SJCRH30 (cell line): Measurements from ENCODE around the gene SLC43A1. TPM values are rescaled to one million over a fixed set of nuclear protein-coding genes. Genes with fewer than 3 reads are reported as not detected.
A peak's percentile ranks its signal among the peaks of the same experiment; 100 is the strongest.

Source experiments
- DNase-seq, 2 experiments: peaks; one replicate each; pipeline ENCODE4 v3.0.0-alpha.2; 2015 to 2020
- H3K27ac ChIP-seq: fragments of 250-450 bp; sonication (Bioruptor Pico); 2 replicates; pipeline ENCODE4 v1.5.1; 2020; ENCODE audit warnings: mild to moderate bottlenecking, moderate library complexity
- H3K27me3 ChIP-seq: fragments of 250-450 bp; sonication (Bioruptor Pico); 2 replicates; pipeline ENCODE4 v1.5.1; 2020; ENCODE audit warnings: mild to moderate bottlenecking, moderate library complexity
- H3K36me3 ChIP-seq: fragments of 250-450 bp; sonication (Bioruptor Pico); 2 replicates; pipeline ENCODE4 v1.5.1; 2020; ENCODE audit warnings: mild to moderate bottlenecking, moderate library complexity
- H3K4me1 ChIP-seq: fragments of 250-450 bp; sonication (Bioruptor Pico); 2 replicates; pipeline ENCODE4 v1.5.1; 2020; ENCODE audit warnings: mild to moderate bottlenecking, moderate library complexity
- H3K4me3 ChIP-seq: fragments of 250-450 bp; sonication (Bioruptor Pico); 2 replicates; pipeline ENCODE4 v1.5.1; 2020; ENCODE audit warnings: mild to moderate bottlenecking, moderate library complexity
- H3K9me3 ChIP-seq: fragments of 250-450 bp; sonication (Bioruptor Pico); replicated peaks from 2 replicates; pipeline ENCODE4 v1.5.1; 2020; ENCODE audit warnings: mild to moderate bottlenecking, moderate library complexity
- total RNA-seq: library from RNA; depleted of rRNA; stranded (reverse); fragments of >200 nt; shearing (Covaris generic); gene quantifications from 2 replicates; pipeline ENCODE4 v1.2.3, GENCODE V29; 2014

Gene SLC43A1
- total RNA-seq, 1 experiment from 2014 or later: 8.8 TPM

DNA sequence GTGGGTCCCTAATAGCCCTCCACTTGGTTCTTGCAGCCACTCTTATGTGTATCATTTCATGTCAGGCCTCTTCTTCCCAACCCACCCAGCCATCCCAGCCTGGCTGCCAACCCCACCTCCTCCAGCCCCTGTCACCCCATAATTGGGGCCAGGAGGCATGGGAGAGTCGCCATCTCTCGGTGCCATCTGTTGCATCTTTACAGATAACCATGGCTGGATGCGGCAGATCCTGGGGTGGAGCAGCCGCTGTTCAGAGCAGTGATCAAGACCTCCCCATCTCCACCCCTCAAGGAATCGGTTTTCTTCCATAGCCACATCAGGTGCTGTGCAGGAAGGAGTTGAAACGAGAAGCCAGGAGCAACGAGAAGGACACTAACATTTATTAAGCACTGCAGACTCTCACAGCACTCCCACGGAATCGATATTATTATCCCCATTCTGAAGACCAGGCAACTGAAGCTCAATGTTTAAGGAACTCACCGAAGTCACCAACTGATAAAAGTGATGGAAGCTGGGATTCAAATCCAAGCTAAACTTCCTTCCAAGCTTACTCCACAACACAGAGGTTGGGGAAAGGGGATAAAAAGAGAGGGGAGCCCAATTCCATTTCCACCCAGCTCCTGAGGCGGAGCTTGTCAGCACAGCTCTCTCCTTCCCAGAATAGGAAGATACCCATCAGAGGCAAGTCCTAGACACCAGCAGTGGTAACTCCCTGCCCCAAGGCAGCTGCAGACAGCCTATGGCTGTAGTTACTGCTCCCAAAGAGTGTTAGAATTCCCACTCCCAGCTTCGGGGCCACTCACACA, 2.7 kb downstream of the SLC43A1 start:
- Histone ChIP-seq H3K27ac (no peak overlapping the region), H3K4me3 (no peak overlapping the region), H3K27me3 (no peaks in the 10 kb centered on the region), H3K36me3 (no peaks in the 10 kb centered on the region), H3K9me3 (no peaks in the 10 kb centered on the region), H3K4me1 (no peaks in the 10 kb centered on the region; the same call in 1 of the 2 replicates)
- no peak for DNase-seq

DNA sequence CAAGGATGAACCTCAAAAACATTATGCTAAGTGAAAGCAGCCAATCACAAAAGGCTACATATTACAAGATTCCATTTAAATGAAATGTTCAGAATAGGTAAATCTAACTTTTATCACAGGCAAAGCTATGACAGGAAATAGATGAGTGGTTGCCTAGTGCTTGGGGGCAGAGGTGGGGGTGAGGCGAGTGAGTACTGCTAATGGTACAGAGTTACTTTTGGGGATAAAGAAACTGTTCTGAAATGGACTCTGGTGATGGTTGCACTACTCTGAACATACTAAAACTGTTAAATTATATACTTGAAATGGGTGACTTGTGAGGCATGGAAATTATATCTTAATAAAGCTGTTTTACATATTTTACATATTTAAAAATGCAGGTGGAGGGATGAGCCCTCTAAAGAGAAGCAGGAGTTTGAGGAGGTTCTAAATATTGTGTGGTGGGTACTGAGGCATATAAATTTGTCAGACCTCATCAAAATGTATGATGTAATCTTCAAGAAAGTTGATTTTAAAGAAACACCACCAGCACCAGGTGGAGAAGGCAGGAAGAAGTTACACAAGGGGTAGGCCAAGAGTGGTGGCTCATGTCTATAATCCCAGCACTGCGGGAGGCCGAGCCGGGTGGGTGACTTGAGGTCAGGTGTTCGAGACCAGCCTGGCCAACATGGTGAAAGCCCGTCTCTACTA, 3.6 kb downstream of the SLC43A1 start:
- H3K4me3 ChIP-seq: no peak overlapping the region
- no peak overlapping the region for H3K27ac ChIP-seq
- H3K36me3 ChIP-seq: no peaks in the 10 kb centered on the region
- no peak for DNase-seq
- H3K9me3 ChIP-seq: no peaks in the 10 kb centered on the region
- no peaks in the 10 kb centered on the region; the same call in 1 of the 2 replicates for H3K4me1 ChIP-seq
- H3K27me3 ChIP-seq: no peaks in the 10 kb centered on the region

DNA sequence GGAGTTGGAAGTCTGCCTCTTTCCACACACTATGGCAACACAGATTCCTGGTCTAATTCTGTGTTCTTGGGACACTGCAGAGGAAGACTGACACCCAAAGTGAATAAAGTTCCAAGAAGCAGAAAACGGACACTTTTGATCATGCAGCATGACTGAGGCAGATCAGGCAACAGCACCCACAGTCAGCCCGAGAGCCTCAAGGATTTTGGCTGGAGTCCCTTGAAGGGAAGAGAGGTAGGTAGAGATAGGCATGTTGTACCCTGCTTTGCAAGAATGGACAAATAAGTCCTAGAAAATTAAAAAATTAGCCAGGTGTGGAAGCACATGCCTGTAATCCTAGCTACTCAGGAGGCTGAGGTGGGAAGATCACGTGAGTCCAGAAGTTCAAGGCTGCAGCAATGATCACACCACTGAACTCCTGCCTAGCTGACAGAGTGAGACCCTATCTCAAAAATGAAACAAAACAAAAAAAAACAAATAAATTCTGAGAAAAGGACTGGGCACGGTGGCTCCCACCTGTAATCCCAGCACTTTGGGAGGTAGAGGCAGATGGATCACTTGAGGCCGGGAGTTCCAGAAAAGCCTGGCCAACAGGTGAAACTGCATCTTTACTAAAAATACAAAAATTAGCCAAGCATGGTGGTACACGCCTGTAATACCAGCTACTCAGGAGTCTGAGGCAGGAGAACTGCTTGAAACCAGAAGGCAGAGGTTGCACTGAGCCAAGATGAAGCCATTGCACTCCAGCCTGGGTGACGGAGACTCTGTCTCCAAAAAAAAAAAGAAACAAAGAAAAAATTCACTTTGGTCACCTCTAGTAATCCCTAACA, 6.9 kb downstream of the SLC43A1 start:
- no peak for DNase-seq
- no peaks in the 10 kb centered on the region for H3K9me3 ChIP-seq
- no peaks in the 10 kb centered on the region for H3K4me1 ChIP-seq
- H3K27me3 ChIP-seq: no peaks in the 10 kb centered on the region
- H3K27ac ChIP-seq: no peak overlapping the region
- no peaks in the 10 kb centered on the region for H3K36me3 ChIP-seq
- H3K4me3 ChIP-seq: no peak overlapping the region

DNA sequence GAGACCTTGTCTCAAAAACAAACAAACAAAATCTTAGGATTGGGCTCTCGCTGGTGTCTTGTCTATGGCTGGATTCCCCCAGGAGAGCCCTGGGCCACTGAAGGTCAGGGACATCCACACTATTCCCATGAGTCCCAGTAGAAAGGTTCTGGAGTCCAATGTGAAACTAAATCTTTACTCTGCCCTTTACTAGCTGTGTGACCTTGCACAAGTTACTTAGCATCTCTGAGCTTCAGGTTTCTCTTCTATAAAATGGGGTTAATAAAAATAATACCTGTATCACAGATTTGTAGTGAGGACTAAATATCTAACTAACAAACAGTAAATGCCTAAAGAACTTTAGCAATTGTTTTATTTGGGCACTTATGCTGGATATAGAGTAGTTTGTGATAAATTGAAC, 9.0 kb downstream of the SLC43A1 start:
- H3K36me3 ChIP-seq: no peaks in the 10 kb centered on the region
- no peaks in the 10 kb centered on the region for H3K9me3 ChIP-seq
- no peak overlapping the region for H3K27ac ChIP-seq
- no peak for DNase-seq
- H3K27me3 ChIP-seq: no peaks in the 10 kb centered on the region
- H3K4me3 ChIP-seq: no peak overlapping the region
- no peaks in the 10 kb centered on the region for H3K4me1 ChIP-seq

DNA sequence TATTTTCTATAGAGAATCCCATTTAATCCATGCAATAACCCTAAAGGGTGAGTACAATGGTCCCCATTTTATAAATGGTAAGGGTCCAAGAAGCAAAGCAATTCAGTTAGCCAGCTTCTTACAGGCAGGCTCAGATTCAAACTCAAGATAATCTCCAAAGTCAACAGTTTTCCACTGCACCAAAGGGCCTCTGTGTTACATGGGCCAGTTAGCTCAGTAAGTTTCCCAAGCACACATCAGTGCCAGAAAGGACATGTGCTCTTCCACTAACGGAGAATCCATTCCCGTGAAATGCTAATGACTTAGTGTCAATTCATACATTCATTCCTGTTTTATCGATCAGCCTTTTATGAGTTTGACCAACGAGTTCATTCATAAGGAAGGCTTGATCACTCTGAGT, 11.0 kb downstream of the SLC43A1 start:
- Histone ChIP-seq H3K27me3 (no peaks in the 10 kb centered on the region), H3K4me3 (no peak overlapping the region), H3K9me3 (no peaks in the 10 kb centered on the region), H3K36me3 (no peaks in the 10 kb centered on the region), H3K4me1 (peaks cover 8% of the 10 kb centered on the region; the same call in 1 of the 2 replicates), H3K27ac (no peak overlapping the region)
- no peak for DNase-seq

DNA sequence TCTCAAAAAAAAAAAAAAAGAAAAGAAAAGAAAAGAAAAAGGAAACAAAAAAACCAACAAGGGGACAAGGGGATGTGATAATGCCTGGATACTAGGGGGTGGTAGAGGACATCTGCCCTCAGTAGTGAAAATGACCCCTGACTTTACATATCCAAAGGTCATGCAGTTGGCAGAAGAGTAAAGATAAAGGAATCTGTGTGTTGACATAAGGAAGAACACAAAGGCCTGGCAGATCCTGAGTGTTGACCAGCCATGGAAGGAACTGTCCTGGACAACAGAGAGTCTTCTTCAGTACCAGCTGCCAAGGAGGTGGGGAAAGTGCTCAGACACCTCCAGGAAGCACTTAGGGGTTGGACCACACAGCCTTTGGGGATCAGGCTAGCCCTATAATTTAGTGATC, 12.6 kb downstream of the SLC43A1 start:
- Histone ChIP-seq H3K27ac (no peak overlapping the region), H3K4me3 (no peak overlapping the region), H3K27me3 (no peaks in the 10 kb centered on the region), H3K36me3 (no peaks in the 10 kb centered on the region), H3K9me3 (no peaks in the 10 kb centered on the region), H3K4me1 (peaks cover 8% of the 10 kb centered on the region; the same call in 1 of the 2 replicates)
- no peak for DNase-seq

DNA sequence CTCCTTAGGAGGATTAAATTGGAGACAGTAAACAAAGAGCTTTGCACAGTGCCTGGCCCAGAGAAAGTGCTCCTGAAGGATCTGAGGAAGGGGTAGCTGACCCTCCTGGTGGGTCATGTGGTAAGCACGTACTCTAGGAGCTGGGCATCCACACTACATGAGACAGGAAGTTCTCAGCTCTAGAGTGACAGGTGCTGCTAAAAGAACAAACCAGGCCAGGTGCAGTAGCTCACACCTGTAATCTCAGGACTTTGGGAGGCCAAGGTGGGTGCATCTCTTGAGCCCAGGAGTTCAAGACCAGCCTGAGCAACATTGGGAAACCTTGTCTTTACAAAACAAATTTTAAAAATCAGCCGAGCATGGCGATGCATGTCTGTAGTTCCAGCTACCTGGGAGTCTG, 13.1 kb downstream of the SLC43A1 start:
- no peak overlapping the region for H3K4me3 ChIP-seq
- no peaks in the 10 kb centered on the region for H3K9me3 ChIP-seq
- no peaks in the 10 kb centered on the region for H3K36me3 ChIP-seq
- H3K27me3 ChIP-seq: no peaks in the 10 kb centered on the region
- H3K4me1 ChIP-seq: peaks cover 8% of the 10 kb centered on the region; the same call in 1 of the 2 replicates
- H3K27ac ChIP-seq: no peak overlapping the region
- DNase-seq: no peak

DNA sequence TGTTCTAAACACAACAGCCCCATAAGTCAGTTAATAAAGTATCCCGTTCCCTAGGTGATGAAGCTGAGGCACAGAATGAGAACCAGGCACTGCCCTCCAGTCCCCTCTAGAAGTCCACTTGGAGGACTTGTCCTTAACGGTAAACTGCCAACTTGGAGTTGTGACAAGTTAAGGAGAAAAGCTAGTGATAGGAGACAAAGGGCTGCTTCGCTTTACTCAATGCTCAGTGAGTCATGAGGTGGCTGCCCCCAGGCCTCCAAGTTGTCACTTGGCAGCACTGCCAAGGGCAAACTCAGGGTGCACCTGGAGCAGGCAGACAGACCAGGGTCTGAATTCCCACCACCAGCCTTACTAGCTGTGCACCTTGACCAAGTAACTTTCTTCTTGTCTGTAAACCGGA, 13.5 kb downstream of the SLC43A1 start:
- H3K4me3 ChIP-seq: no peak overlapping the region
- peaks cover 8% of the 10 kb centered on the region; the same call in 1 of the 2 replicates for H3K4me1 ChIP-seq
- DNase-seq: no peak
- no peak overlapping the region for H3K27ac ChIP-seq
- H3K9me3 ChIP-seq: no peaks in the 10 kb centered on the region
- no peaks in the 10 kb centered on the region for H3K27me3 ChIP-seq
- no peaks in the 10 kb centered on the region for H3K36me3 ChIP-seq

DNA sequence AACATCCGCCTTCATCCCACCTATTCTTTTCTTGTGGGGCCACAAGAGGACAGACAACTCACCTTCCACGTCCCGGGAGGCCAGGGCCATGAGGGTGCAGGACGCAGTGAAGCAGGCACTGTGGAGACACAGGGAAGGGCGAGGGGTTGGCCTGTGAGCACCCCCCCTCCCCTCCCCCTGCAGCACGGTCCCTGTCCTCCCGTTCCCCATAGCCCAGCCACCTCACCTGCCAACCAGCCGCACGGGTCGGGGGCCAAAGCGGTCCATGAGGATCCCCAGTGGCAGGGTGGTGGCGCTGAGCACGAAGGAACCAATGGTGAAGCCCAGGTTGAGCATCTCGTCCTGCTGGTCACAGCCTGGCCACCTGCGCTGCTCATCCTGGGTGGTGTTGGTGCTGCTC, 14.6 kb downstream of the SLC43A1 start:
- Histone ChIP-seq H3K4me3 (no peak overlapping the region), H3K27ac (no peak overlapping the region), H3K36me3 (no peaks in the 10 kb centered on the region), H3K27me3 (no peaks in the 10 kb centered on the region), H3K9me3 (no peaks in the 10 kb centered on the region), H3K4me1 (peaks cover 8% of the 10 kb centered on the region; the same call in 1 of the 2 replicates)
- no peak for DNase-seq

GRCh38 chr11:57500515-57500914, 15.0 kb downstream of the SLC43A1 start:
- Histone ChIP-seq H3K27me3 (no peaks in the 10 kb centered on the region), H3K9me3 (no peaks in the 10 kb centered on the region), H3K27ac (no peak overlapping the region; the same call in 1 of the 2 replicates), H3K4me3 (no peak overlapping the region), H3K36me3 (no peaks in the 10 kb centered on the region), H3K4me1 (peaks cover 8% of the 10 kb centered on the region; the same call in 1 of the 2 replicates)
- DNase-seq: no peak

DNA sequence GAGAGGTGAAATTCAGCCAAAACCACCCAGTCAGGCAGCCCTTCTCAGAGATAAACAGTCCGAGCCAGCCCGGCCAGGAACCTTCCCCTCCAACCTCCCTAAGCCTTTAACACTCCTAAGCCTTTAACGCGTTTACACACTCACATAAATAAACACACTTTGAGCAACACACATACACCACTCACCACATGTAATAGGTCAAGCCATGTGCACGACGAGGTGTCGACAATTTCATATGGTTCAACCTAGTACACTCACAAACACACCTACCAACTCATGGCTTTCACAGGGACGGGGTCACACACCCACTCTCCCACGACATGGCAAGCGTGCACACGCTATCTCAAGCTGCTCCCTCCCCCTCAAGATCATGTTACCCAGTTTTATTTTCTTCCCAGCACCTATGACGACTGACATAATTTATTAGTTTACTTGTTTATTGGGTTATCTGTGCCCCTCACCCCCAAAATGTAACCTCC, 15.5 kb downstream of the SLC43A1 start:
- H3K27ac ChIP-seq: peak overlapping the region; percentile 45
- no peak for DNase-seq
- H3K27me3 ChIP-seq: no peaks in the 10 kb centered on the region
- no peaks in the 10 kb centered on the region for H3K36me3 ChIP-seq
- H3K9me3 ChIP-seq: no peaks in the 10 kb centered on the region
- peak overlapping the region; percentile 47 for H3K4me3 ChIP-seq
- peaks cover 8% of the 10 kb centered on the region; the same call in 1 of the 2 replicates for H3K4me1 ChIP-seq

- peak; percentile 99 for DNase-seq
- H3K4me3 ChIP-seq: peak overlapping the region; percentile 47
- no peaks in the 10 kb centered on the region for H3K36me3 ChIP-seq
- H3K9me3 ChIP-seq: no peaks in the 10 kb centered on the region
- H3K27me3 ChIP-seq: no peaks in the 10 kb centered on the region
- H3K27ac ChIP-seq: peak overlapping the region; percentile 45
- peaks cover 8% of the 10 kb centered on the region; the same call in 1 of the 2 replicates for H3K4me1 ChIP-seq
These were observed 16.0 kb downstream of the SLC43A1 start for GRCh38 chr11:57499413-57499982.

- no peaks in the 10 kb centered on the region for H3K27me3 ChIP-seq
- no peaks in the 10 kb centered on the region for H3K9me3 ChIP-seq
- H3K4me3 ChIP-seq: no peak overlapping the region
- DNase-seq: no peak
- peaks cover 8% of the 10 kb centered on the region; the same call in 1 of the 2 replicates for H3K4me1 ChIP-seq
- H3K27ac ChIP-seq: no peak overlapping the region
- H3K36me3 ChIP-seq: no peaks in the 10 kb centered on the region
These were observed 17.0 kb downstream of the SLC43A1 start for GRCh38 chr11:57498540-57498939.
